Measurements from ENCODE around the gene CDK2.
"Not testable (repeated sequence)": the region's sequence is repeated elsewhere in the genome, so short reads cannot be mapped to it uniquely, and the experiment has no call there.

Gene CDK2

GRCh38 chr12:55972456-55972855, 5.8 kb downstream of the CDK2 start:
- no peak for TF ChIP-seq CTCF (conservative IDR thresholded peaks at IDR 0.05; ENCODE audit: low read depth, low read length)
- H3K4me3 ChIP-seq (ENCODE audit: low read length), result peak overlapping the region; percentile 77
- no peak for DNase-seq (ENCODE audit: low read depth)

- H3K4me3 ChIP-seq (ENCODE audit: low read length), result peak overlapping the region; percentile 77
- no peak for TF ChIP-seq CTCF (conservative IDR thresholded peaks at IDR 0.05; ENCODE audit: low read depth, low read length)
- DNase-seq (ENCODE audit: low read depth), result no peak
Observed at GRCh38 chr12:55972911-55973598, 6.4 kb downstream of the CDK2 start.

- peak; percentile 34 for TF ChIP-seq CTCF (conservative IDR thresholded peaks at IDR 0.05; ENCODE audit: low read depth, low read length)
- DNase-seq (ENCODE audit: low read depth), result peak; percentile 100
- H3K4me3 ChIP-seq (ENCODE audit: low read length), result peak within 1 kb of the TSS; percentile 95
Observed at GRCh38 chr12:55973599-55974307, 7.1 kb downstream of the CDK2 start, which contains the start of gene RAB5B. Gene RAB5B, plus strand, starts transcription at chr12:55974078. Its CDS starts 12,883 bp downstream, at chr12:55986961.

- peak overlapping the region; percentile 95 for H3K4me3 ChIP-seq (ENCODE audit: low read length)
- DNase-seq (ENCODE audit: low read depth), result no peak
- TF ChIP-seq CTCF (conservative IDR thresholded peaks at IDR 0.05; ENCODE audit: low read depth, low read length), result no peak
Observed at GRCh38 chr12:55974308-55974730, 7.7 kb downstream of the CDK2 start.

GRCh38 chr12:55978393-55978792, 11.8 kb downstream of the CDK2 start:
- TF ChIP-seq CTCF (conservative IDR thresholded peaks at IDR 0.05; ENCODE audit: low read depth, low read length), result no peak
- H3K4me3 ChIP-seq (ENCODE audit: low read length), result no peak overlapping the region
- DNase-seq (ENCODE audit: low read depth), result no peak

- no peak for DNase-seq (ENCODE audit: low read depth)
- H3K4me3 ChIP-seq (ENCODE audit: low read length), result no peak overlapping the region
- TF ChIP-seq CTCF (conservative IDR thresholded peaks at IDR 0.05; ENCODE audit: low read depth, low read length), result no peak
Observed at GRCh38 chr12:55979069-55979468, 12.4 kb downstream of the CDK2 start.

- H3K4me3 ChIP-seq (ENCODE audit: low read length); DNase-seq (ENCODE audit: low read depth): not testable (repeated sequence)
Observed at GRCh38 chr12:55981882-55982281, 15.3 kb downstream of the CDK2 start.

All from retinal pigment epithelial cell (primary cell).